Upper lobe of left lung (tissue), 4 donors: Measurements from ENCODE around the gene BOLL.

Experiments
- POLR2A ChIP-seq, 4 donors: fragments of 450-650 bp; IDR thresholded peaks; one replicate each; pipeline ENCODE4 v1.5.1; 2016 to 2017; ENCODE audit warnings: antibody characterized with exemption in 4 of 4, mild to moderate bottlenecking in 2 of 4
- POLR2AphosphoS5 ChIP-seq, 2 donors: sonication (generic); formaldehyde crosslinking; IDR thresholded peaks; one replicate each; pipeline ENCODE4 v1.5.1; 2017; ENCODE audit warnings: antibody characterized with exemption in 2 of 2
- TF ChIP-seq, protein P1 (sequence below), 6 experiments: fragments of 450-650 bp in 4 of 6; fragments of 200-600 bp in 2 of 6; sonication (generic) in 2 of 6; IDR thresholded peaks; one replicate each; pipeline ENCODE4 v1.5.1; 2016 to 2019; ENCODE audit warnings: antibody characterized with exemption in 6 of 6

DNA sequence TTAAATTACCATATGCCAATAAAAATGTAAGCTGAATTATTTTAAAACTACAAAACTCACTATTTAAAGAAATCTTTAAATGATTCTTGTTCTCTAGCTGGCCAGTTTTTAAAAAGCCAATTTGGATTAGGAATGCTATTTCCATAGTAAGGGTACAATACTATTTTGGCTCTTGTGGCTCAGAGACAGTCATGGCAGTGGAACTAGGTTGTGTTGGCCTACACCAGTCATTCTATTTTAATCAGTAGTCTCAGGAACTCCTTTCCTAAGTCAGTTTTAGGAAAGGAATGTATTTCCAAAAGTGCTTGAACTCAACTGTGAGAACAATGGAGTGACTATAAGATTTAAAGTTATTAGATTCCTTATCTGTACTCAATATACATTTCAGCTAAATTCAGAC is 5.9 kb downstream of the BOLL start:
- no peak for TF ChIP-seq POLR2A (IDR thresholded peaks at IDR 0.05)
- no peak for TF ChIP-seq POLR2AphosphoS5 (IDR thresholded peaks at IDR 0.05)
- TF ChIP-seq, protein P1, sequence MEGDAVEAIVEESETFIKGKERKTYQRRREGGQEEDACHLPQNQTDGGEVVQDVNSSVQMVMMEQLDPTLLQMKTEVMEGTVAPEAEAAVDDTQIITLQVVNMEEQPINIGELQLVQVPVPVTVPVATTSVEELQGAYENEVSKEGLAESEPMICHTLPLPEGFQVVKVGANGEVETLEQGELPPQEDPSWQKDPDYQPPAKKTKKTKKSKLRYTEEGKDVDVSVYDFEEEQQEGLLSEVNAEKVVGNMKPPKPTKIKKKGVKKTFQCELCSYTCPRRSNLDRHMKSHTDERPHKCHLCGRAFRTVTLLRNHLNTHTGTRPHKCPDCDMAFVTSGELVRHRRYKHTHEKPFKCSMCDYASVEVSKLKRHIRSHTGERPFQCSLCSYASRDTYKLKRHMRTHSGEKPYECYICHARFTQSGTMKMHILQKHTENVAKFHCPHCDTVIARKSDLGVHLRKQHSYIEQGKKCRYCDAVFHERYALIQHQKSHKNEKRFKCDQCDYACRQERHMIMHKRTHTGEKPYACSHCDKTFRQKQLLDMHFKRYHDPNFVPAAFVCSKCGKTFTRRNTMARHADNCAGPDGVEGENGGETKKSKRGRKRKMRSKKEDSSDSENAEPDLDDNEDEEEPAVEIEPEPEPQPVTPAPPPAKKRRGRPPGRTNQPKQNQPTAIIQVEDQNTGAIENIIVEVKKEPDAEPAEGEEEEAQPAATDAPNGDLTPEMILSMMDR (IDR thresholded peaks at IDR 0.05), result no peak
